MM.1S (cell line): Measurements from ENCODE around the gene CYP2E1.

ENCODE experiments used
- CTCF ChIP-seq: fragments of 300-600 bp; sonication (generic); IDR thresholded peaks from 2 replicates; pipeline ENCODE4 v1.5.1; 2016; ENCODE audit warnings: antibody characterized with exemption, low read length, mixed read lengths
- EZH2 ChIP-seq: fragments of 300-600 bp; sonication (generic); optimal IDR thresholded peaks from 2 replicates; pipeline ENCODE3; 2017; ENCODE audit warnings: low read depth, mild to moderate bottlenecking, antibody characterized with exemption, low read length, mixed read lengths
- EZH2phosphoT487 ChIP-seq: fragments of 300-600 bp; sonication (generic); IDR thresholded peaks from 2 replicates; pipeline ENCODE4 v1.6.1; 2018; ENCODE audit warnings: antibody characterized with exemption, low read length

GRCh38 chr10:133528296-133528844, 1.2 kb downstream of the CYP2E1 start:
- TF ChIP-seq CTCF (no peak), EZH2phosphoT487 (no peak), EZH2 (no peak)
